Measurements from ENCODE around the gene SAMHD1.
A peak's percentile ranks its signal among the peaks of the same experiment; 100 is the strongest.

GRCh38 chr20:36861875-36862801 is 89.4 kb downstream of the SAMHD1 start:
- TF ChIP-seq CTCF (IDR thresholded peaks at IDR 0.05 in 8 of 11, conservative IDR thresholded peaks at IDR 0.05 in 3 of 11), result no peak
- peak; percentile 45 to 56 (median 52) for TF ChIP-seq POLR2AphosphoS5 (IDR thresholded peaks at IDR 0.05)
- no peak for TF ChIP-seq POLR2A (IDR thresholded peaks at IDR 0.05)

All from spleen (tissue), 7 donors.